Mesendoderm (in vitro differentiated cells): ENCODE results near the gene ACSM3.
"Not testable (repeated sequence)": the region's sequence is repeated elsewhere in the genome, so short reads cannot be mapped to it uniquely, and the experiment has no call there.

ENCODE experiments used
- DNase-seq: peaks from one replicate; pipeline ENCODE4 v3.0.0; 2013
- H2AK5ac ChIP-seq: 2 replicates; pipeline ENCODE4 v1.6.1; 2013; ENCODE audit warnings: low read length, inconsistent platforms
- H2BK120ac ChIP-seq: 2 replicates; pipeline ENCODE4 v1.6.1; 2013; ENCODE audit warnings: low read depth, mild to moderate bottlenecking, low read length, moderate library complexity, mixed read lengths
- H2BK15ac ChIP-seq: replicated peaks from 2 replicates; pipeline ENCODE4 v1.6.1; 2013; ENCODE audit warnings: low read depth, mild to moderate bottlenecking, moderate library complexity
- H2BK5ac ChIP-seq: 2 replicates; pipeline ENCODE4 v1.6.1; 2013; ENCODE audit warnings: low read length, inconsistent platforms
- H3K18ac ChIP-seq: 2 replicates; pipeline ENCODE4 v1.6.1; 2013; ENCODE audit warnings: mild to moderate bottlenecking, low read length, mixed read lengths
- H3K23ac ChIP-seq: one replicate; pipeline ENCODE4 v1.6.1; 2013; ENCODE audit warnings: low read length
- H3K27ac ChIP-seq: 2 replicates; pipeline ENCODE4 v1.5.1; 2013; ENCODE audit warnings: low read depth, mild to moderate bottlenecking, inconsistent platforms, low read length, moderate library complexity
- H3K27me3 ChIP-seq: 2 replicates; pipeline ENCODE4 v1.6.1; 2013; ENCODE audit warnings: low read length, control low read depth, mild to moderate bottlenecking, inconsistent platforms; ENCODE audit not compliant: insufficient read depth, poor library complexity
- H3K36me3 ChIP-seq: 2 replicates; pipeline ENCODE4 v1.6.1; 2013; ENCODE audit warnings: low read length, inconsistent platforms; ENCODE audit not compliant: control insufficient read depth, insufficient read depth
- H3K4ac ChIP-seq: one replicate; pipeline ENCODE4 v1.6.1; 2013; ENCODE audit warnings: low read depth, mild to moderate bottlenecking, low read length, moderate library complexity
- H3K4me1 ChIP-seq: 2 replicates; pipeline ENCODE4 v1.6.1; 2013; ENCODE audit warnings: low read depth, low read length, inconsistent platforms; ENCODE audit not compliant: control insufficient read depth
- H3K4me2 ChIP-seq: 2 replicates; pipeline ENCODE4 v1.6.1; 2013; ENCODE audit warnings: low read length
- H3K4me3 ChIP-seq: 2 replicates; pipeline ENCODE4 v1.5.1; 2013; ENCODE audit warnings: mild to moderate bottlenecking, low read length
- H3K56ac ChIP-seq: one replicate; pipeline ENCODE4 v1.6.1; 2013; ENCODE audit warnings: low read length
- H3K79me1 ChIP-seq: 2 replicates; pipeline ENCODE4 v1.6.1; 2013; ENCODE audit warnings: low read length, inconsistent platforms
- H3K79me2 ChIP-seq: 2 replicates; pipeline ENCODE4 v1.6.1; 2013; ENCODE audit warnings: mild to moderate bottlenecking, low read length; ENCODE audit not compliant: control insufficient read depth, insufficient read depth
- H3K9ac ChIP-seq: 2 replicates; pipeline ENCODE4 v1.6.1; 2013; ENCODE audit warnings: low read length, inconsistent platforms
- H4K5ac ChIP-seq: one replicate; pipeline ENCODE4 v1.6.1; 2013; ENCODE audit warnings: low read length
- H4K8ac ChIP-seq: one replicate; pipeline ENCODE4 v1.6.1; 2013; ENCODE audit warnings: low read depth, mild to moderate bottlenecking, control low read depth, low read length, moderate library complexity
- WGBS: extraction: QIAGEN DNeasy Blood & Tissue Kit; methylation state at CpG from one replicate; pipeline ENCODE4 v1.1.7; 2013; ENCODE audit warnings: low lambda C conversion rate, missing lambda C conversion rate; ENCODE audit not compliant: insufficient coverage; ENCODE audit errors: extremely low coverage; 5-methylcytosine and 5-hydroxymethylcytosine counted together

ACSM3 gene

DNA sequence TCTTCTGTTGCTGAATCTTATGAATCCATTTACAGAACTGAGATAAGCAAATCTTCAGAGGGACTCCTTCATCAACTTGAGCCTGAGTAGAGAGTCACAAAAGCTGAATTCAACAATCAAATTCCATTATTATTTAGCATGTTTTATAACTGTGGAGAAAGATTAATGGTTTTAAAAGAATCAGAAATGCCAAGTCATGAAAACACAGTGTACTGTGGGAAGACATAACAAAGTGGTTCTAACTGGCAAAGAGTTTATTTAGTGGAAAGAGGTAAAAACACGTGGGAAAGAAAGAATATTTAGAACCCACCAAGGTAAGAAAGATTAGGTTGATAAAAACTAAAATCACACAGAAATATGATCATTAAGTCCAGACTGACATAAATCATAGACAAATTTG, 37.5 kb downstream of the ACSM3 start:
- no peak overlapping the region for H2AK5ac ChIP-seq
- H3K27me3 ChIP-seq: no peaks in the 10 kb centered on the region
- no peaks in the 10 kb centered on the region for H3K4me1 ChIP-seq
- H3K79me2 ChIP-seq: no peaks in the 10 kb centered on the region
- H3K79me1 ChIP-seq: no peaks in the 10 kb centered on the region
- H4K8ac ChIP-seq: no peak overlapping the region
- H3K18ac ChIP-seq: no peak overlapping the region
- H2BK15ac ChIP-seq: no peak overlapping the region
- H3K4ac ChIP-seq: no peak overlapping the region
- H3K23ac ChIP-seq: no peak overlapping the region
- H3K27ac ChIP-seq: no peak overlapping the region
- no peak overlapping the region for H4K5ac ChIP-seq
- H2BK120ac ChIP-seq: no peak overlapping the region
- H2BK5ac ChIP-seq: no peak overlapping the region
- no peak overlapping the region for H3K56ac ChIP-seq
- H3K4me2 ChIP-seq: no peak overlapping the region
- no peak for DNase-seq
- no CpG with 5 or more reads among the region's 1 CpG for WGBS
- H3K36me3 ChIP-seq: no peaks in the 10 kb centered on the region
- no peak overlapping the region for H3K4me3 ChIP-seq
- no peak overlapping the region for H3K9ac ChIP-seq

DNA sequence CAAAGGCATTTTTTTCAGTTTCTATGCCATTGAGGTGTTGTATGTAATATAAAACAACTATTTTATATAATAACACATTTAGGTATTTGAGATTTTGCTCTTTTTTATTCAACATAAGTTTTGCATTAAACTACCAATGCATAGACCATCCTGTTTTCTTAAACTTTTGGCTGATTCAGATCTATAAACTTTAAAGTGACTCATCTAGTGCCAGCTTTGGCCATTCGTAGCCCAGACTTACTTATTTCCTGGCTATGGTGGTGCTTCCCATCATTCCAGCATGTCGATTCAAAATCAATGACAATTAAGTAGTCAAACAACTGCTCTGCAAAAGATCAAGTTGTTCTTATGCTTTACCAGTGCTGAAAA, 39.4 kb downstream of the ACSM3 start:
- Histone ChIP-seq H3K18ac (no peak overlapping the region), H2BK5ac (no peak overlapping the region), H3K4me2 (no peak overlapping the region), H3K27ac (no peak overlapping the region), H3K27me3 (no peaks in the 10 kb centered on the region), H2AK5ac (no peak overlapping the region), H4K5ac (no peak overlapping the region), H3K79me2 (no peaks in the 10 kb centered on the region), H3K4ac (no peak overlapping the region), H2BK15ac (no peak overlapping the region), H3K4me3 (no peak overlapping the region), H3K4me1 (no peaks in the 10 kb centered on the region), H3K79me1 (no peaks in the 10 kb centered on the region), H3K23ac (no peak overlapping the region), H3K9ac (no peak overlapping the region), H3K56ac (no peak overlapping the region), H2BK120ac (no peak overlapping the region), H4K8ac (no peak overlapping the region), H3K36me3 (no peaks in the 10 kb centered on the region)
- WGBS: no CpG with 5 or more reads among the region's 2 CpGs
- no peak for DNase-seq

DNA sequence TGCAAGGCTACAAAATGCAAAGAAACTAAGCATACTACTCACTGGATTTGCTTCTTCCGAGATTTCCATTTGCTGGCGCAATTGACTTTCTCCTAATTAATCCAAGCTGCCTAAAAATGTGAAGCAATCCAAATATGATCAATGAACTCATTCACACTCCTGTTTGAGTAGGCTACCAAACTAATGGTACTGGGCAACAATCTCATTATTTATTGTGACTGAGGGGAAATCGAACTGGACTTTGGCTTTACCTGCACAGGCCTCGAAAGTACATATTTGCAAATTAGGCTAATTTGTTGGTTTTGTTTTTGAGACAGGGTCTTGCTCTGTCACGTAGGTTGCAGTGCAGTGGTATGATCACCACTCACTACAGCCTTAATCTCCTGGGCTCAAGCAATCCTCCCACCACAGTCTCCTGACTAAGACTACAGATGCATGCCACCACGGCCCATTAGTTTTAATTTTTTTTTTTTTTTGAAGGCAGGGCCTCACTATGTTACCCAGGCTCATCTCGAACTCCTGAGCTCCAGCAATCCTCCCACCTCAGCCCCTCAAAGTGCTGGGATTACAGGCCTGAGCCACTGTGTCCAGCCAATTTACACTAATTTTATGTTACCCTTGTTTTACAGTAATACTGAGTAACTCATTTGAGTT, 39.9 kb downstream of the ACSM3 start:
- WGBS: no CpG with 5 or more reads among the region's 7 CpGs
- Histone ChIP-seq H3K56ac (no peak overlapping the region), H2AK5ac (no peak overlapping the region), H3K27ac (no peak overlapping the region), H3K4me3 (no peak overlapping the region), H3K9ac (no peak overlapping the region), H3K27me3 (no peaks in the 10 kb centered on the region), H3K23ac (no peak overlapping the region), H3K4ac (no peak overlapping the region), H2BK120ac (no peak overlapping the region), H3K18ac (no peak overlapping the region), H2BK5ac (no peak overlapping the region), H3K36me3 (no peaks in the 10 kb centered on the region), H3K79me2 (no peaks in the 10 kb centered on the region), H3K79me1 (no peaks in the 10 kb centered on the region), H4K5ac (no peak overlapping the region), H4K8ac (no peak overlapping the region), H2BK15ac (no peak overlapping the region), H3K4me2 (no peak overlapping the region), H3K4me1 (no peaks in the 10 kb centered on the region)
- no peak for DNase-seq

DNA sequence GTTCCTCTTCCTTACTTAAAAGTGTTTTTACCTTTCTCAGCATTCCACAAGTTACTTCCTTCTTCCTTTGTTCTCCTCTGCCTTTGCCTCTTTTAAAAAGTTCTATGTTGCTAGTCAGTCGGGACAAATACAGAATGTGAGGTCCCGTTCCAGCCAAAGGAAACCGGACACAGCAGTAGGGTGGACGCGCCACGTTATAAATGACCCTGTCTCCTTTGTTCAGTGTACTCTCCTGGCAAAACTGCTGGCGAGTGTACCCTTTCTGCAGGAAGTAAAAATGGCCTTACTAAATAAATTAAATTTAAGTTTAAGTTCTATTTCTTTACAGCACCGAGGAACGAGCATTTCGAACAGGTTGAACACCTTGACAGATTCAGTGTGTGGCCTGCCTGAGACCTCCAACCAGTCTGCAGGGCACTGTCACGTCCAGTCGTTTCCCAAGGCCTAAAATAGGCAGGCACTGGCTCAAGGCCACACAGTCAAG, 41.9 kb downstream of the ACSM3 start:
- peak overlapping the region; percentile 55 for H3K27ac ChIP-seq

DNA sequence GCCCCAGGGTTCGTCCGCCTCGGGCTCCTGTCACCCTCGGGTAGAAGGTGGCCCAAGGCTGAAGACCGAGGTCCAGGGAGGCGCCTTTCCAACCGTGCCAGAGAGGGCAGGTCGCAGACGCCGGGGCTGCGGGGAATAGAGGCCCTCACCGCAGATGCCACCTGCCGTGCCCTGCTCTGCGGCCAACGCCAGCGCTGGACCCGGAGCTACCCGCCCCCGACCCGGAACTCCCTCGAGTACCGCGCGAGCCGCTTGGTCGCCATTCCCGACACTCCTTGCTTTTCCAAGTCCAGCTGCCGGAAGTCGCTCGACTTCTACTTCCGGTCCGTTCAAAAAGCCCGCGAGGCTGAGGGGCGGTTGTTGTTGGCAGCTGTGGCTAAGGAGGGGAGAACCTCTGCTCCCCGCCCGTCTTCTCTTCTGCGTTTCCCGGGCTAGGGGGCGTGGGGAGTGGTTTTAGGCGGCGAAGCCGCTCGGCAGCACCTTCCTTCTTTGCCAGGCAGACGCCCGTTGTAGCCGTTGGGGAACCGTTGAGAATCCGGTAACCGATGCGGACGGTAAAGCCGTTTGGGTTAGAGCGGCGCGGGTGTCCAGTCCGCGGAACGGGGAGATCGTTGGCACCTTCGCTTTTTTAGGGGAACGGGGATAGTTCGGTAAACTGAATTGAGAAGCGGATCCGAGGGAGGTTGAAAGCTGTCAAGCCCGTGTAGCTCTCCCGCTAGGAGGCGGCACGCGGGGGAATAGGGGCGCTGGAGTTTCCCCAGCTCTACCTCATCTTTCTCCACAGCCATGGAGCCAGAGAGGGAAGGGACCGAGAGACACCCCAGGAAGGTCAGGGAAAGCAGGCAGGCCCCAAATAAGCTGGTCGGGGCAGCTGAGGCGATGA, 42.6 kb downstream of the ACSM3 start, which contains the start of the genes ERI2 and REXO5:
Gene ERI2, minus strand, starts transcription at position 305 of the 883 bp plus-strand sequence. Its CDS starts 42 bp downstream, at position 263.
Gene REXO5, plus strand, starts transcription at position 360 of the 883 bp plus-strand sequence. Its CDS starts 427 bp downstream, at position 787.
- Histone ChIP-seq H3K27me3 (no peaks in the 10 kb centered on the region), H3K27ac (peak within 1 kb of the TSS; percentile 91)
- WGBS: no CpG with 5 or more reads among the region's 74 CpGs

More for the DNA sequence above, 41.9 kb downstream of the ACSM3 start:
- H3K79me1 ChIP-seq, H3K36me3 ChIP-seq, H2AK5ac ChIP-seq, H3K27me3 ChIP-seq, H2BK120ac ChIP-seq, H3K79me2 ChIP-seq, H3K4me1 ChIP-seq, DNase-seq, H2BK15ac ChIP-seq, H2BK5ac ChIP-seq: not testable (repeated sequence)
- Histone ChIP-seq H3K56ac (peak overlapping the region; percentile 95), H3K4me2 (peak overlapping the region; percentile 82), H4K5ac (peak overlapping the region; percentile 33), H3K23ac (peak overlapping the region; percentile 15), H3K4ac (peak overlapping the region; percentile 77), H3K9ac (peak overlapping the region; percentile 95), H3K4me3 (peak overlapping the region; percentile 96), H4K8ac (peak overlapping the region; percentile 87), H3K18ac (peak overlapping the region; percentile 70)
- WGBS: no CpG with 5 or more reads among the region's 12 CpGs

More for the DNA sequence above, 42.6 kb downstream of the ACSM3 start, which contains the start of the genes ERI2 and REXO5:
- peak within 1 kb of the TSS; percentile 95 for H3K9ac ChIP-seq
- H3K4me3 ChIP-seq: peak within 1 kb of the TSS; percentile 96
- H3K36me3 ChIP-seq: no peaks in the 10 kb centered on the region
- no peaks in the 10 kb centered on the region for H3K79me1 ChIP-seq
- peak within 1 kb of the TSS; percentile 65 for H2BK5ac ChIP-seq
- no peak within 1 kb of the TSS for H2BK120ac ChIP-seq
- peak within 1 kb of the TSS; percentile 95 for H3K56ac ChIP-seq
- H4K5ac ChIP-seq: peak within 1 kb of the TSS; percentile 33
- H3K4me2 ChIP-seq: peak within 1 kb of the TSS; percentile 91
- no peaks in the 10 kb centered on the region for H3K79me2 ChIP-seq
- H3K4me1 ChIP-seq: no peaks in the 10 kb centered on the region
- peak; percentile 98 for DNase-seq
- H4K8ac ChIP-seq: peak within 1 kb of the TSS; percentile 87
- no peak within 1 kb of the TSS for H2BK15ac ChIP-seq
- peak within 1 kb of the TSS; percentile 77 for H3K4ac ChIP-seq
- no peak within 1 kb of the TSS for H2AK5ac ChIP-seq
- H3K23ac ChIP-seq: peak within 1 kb of the TSS; percentile 15
- peak within 1 kb of the TSS; percentile 70 for H3K18ac ChIP-seq
